HG03280 (cell line): ENCODE measurements around the gene MYL4.
"Not testable (repeated sequence)": the region's sequence is repeated elsewhere in the genome, so short reads cannot be mapped to it uniquely, and the experiment has no call there.

Experiments used
- ATAC-seq: cut with Tn5 transposase; IDR thresholded peaks from one replicate; pipeline ENCODE4 v1.9.1; 2021; ENCODE audit warnings: mild to moderate bottlenecking, moderate library complexity; ENCODE audit not compliant: unreplicated experiment

The MYL4 gene

DNA sequence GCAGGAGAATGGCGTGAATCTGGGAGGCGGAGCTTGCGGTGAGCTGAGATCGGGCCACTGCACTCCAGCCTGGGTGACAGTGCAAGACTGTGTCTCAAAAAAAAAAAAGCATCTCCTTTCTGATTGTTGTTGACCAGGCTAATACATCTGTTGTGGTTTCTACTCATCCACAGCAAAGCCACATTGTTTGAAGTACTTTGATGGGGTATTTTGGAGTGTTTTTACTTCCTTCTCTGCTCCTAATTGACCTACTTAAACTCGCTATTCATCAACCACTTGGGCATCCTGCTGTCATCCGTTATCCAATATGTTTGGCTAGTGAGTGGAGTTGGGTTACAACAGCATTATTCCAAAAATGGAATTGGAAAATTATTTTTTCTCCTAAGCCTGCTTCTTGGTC is 16.6 kb upstream of the MYL4 start:
- no peak for ATAC-seq

DNA sequence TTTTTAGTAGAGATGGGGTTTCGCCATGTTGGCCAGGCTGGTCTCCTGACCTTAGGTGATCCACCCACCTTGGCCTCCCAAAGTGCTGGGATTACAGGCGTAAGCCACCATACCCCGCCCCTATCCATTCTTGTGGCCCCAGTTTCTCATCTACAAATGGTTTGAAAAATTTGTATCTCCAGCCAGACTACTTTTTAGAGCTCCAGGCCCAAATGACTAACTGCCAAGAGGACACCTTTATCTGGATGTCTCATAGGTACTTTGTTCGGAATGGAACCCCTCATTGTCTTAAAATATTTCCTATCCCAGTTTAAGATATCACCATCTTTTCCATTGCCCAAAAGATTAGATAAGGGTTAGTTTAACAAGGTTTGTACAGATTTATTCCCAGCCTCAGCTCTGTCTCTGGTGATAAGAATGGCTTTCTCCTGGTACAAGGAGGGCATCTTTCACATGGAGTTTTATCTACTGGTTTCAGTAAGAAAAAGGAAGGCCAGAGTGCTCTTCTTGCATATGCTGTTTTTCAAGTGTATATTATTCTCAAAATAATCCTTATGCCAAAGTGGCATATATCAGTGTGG is 15.1 kb upstream of the MYL4 start:
- ATAC-seq, result no peak

GRCh38 chr17:47197821-47198220 is 11.3 kb upstream of the MYL4 start:
- ATAC-seq, result no peak

DNA sequence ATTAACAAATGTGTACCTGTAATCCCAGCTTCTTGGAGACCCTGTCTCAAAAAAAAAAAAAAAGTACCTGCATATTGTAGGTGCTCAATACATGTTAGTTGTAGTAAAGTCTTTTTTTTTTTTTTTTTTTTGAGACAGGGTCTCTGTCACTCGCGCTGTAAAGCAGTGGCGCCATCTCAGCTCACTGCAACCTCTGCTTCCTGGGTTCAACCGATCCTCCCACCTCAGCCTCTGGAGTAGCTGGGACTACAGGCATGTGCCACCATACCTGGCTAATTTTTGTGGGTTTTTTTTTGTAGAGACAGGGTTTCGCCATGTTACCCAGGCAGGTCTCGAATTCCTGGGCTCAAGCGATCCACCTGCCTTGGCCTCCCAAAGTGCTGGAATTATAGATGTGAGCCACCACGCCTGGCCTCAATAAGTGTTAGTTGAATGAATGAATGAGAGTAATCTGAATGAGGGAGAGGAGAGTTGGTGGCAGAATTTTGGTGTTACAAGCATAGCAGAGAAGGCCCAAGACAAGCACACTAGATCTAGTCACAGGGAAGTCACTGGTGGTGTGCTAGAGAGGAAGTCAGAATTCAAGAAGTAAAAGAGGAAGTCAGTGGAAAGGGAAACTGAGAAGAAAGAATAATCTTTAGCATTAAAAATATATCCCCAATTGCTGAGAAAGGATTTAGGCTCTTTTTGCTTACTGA is 9.4 kb upstream of the MYL4 start:
- no peak for ATAC-seq

DNA sequence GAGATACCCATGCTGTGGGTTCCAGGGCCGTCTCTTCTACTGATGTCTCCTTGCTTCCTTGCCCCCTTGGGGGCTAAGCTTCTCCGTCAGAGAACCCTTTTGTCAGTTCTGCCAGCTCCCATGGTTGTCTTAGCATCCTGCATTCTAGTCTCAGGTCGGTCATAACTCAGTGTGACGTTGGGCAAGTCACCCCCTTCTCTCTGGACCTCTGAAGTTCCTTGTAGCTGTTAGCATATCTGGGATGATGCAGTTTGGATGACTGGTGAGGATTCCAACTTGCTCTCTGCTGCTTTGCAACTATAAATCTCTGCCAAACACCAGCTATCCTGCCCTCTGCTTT is 8.9 kb upstream of the MYL4 start:
- ATAC-seq, result no peak

DNA sequence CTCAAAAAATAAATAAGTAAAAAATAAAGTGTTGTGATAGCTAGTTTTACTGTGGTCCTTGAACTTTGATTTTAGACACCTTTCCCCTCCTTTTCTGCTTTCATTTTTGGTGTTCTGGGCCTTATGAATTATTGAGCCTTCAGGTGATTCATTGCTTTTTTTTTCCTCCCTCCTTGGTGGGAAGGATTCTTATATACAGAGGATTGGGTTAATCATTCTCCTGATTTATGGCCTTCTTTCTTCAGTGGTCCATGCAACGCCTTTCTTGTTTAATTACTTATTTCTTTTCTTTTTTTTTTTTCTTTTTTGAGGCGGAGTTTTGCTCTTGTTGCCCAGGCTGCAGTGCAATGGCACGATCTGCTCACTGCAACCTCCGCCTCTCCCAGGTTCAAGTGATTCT is 8.0 kb upstream of the MYL4 start:
- no peak for ATAC-seq

- ATAC-seq, result no peak
These were observed 5.0 kb upstream of the MYL4 start for GRCh38 chr17:47203984-47204721.

DNA sequence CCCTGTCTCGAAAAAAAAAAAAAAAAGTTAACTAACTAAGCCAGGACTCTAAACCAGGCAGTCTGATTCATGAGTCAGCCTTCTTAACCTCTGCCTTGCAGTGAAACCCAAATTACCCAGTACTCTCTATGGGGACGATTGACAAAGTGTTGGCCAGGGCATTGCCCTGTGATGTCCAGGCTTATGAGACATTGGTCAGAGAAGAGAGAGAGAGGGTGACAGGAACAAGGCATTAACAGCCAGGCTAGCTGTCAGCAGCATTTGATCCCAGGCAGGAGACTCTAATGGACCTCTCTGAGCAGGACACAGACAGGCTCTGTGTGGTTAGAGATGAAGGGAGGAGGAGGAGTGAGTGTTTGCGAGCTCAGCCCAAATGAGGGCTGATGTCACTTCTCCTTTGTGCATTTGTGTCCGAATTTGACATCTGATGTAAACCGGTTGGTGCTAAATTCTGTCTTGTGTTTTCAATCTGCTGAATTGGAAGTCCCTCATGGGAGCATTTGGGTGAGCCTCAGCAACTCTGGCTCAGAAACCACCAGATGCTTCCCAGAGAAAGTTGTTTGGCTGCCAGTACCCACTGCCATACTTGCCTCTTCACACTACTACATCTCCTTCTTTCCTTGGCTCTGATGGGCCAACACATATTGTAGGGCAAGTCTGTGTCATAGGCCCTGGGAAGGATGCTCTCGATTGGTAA is 4.3 kb upstream of the MYL4 start:
- ATAC-seq, result peak; percentile 42

DNA sequence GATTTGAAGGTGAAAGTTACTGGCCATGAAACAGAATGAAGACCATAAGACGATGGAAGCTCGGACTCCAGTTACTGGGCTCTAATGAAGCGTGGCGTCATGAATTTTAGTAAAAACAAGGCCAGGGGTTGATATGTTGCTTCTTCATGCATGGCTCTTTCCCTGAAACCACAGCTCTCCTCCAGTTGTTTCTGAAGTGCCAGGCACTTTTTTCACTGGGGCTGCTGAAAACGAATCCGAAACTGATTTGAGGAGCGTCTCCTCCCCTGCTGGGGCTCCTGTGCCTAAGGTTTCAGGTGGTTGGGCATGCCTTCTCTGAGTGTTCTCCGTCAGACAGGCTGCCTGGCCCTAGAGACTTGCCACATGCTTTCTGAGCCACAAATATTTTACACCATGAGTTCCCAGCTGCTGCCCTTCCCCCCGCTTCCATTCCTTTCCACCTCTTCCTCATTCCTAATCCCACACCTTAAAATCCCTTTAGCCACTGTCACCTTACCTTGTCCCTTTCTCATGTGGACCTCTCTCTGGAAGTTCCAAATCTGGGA is 3.7 kb upstream of the MYL4 start:
- peak; percentile 52 for ATAC-seq

- ATAC-seq, result no peak
These were observed 1.7 kb upstream of the MYL4 start for GRCh38 chr17:47207143-47208067.

DNA sequence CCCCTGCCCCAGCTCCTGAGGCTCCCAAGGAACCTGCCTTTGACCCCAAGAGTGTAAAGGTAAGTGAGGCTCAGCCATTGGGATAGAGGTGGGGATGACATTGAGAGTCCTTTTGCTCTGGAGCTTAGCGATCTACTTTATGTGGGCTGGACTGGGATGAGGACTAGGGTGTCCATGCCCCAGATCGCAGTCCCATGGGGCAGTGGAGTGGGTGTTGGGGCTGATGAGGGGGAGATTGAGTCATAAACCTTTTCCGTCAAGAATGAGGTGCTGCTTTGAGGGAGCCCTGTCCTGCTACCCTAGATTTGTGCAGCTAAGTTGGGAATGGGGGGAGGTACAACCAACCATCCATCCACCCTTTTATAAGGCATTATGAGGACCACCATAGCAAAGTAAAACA is 351 bp downstream of the MYL4 start:
- no peak for ATAC-seq

- ATAC-seq, result no peak
These were observed 957 bp downstream of the MYL4 start for GRCh38 chr17:47210105-47210504.

- ATAC-seq, result no peak
These were observed 1.6 kb downstream of the MYL4 start for GRCh38 chr17:47210779-47211178.

GRCh38 chr17:47212458-47212857 is 3.3 kb downstream of the MYL4 start:
- no peak for ATAC-seq

DNA sequence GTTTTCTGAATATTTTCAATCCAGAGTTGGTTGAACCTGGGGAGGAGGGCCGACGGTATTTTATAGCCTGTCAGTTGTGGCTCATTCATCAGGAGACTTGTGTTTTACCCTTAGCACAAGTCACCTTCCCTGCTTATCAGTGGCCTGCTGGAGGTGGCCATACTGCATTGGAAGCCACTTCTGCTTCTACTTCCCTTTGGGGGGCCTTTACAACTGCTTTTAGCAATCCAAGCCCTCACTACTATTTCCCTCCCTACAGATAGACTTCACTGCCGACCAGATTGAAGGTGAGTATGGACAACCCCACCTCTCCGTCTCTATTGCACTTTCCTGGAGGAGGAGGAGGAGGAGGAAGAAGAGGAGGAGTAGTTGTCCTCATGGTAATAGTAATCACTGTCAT is 4.4 kb downstream of the MYL4 start:
- ATAC-seq, result no peak

DNA sequence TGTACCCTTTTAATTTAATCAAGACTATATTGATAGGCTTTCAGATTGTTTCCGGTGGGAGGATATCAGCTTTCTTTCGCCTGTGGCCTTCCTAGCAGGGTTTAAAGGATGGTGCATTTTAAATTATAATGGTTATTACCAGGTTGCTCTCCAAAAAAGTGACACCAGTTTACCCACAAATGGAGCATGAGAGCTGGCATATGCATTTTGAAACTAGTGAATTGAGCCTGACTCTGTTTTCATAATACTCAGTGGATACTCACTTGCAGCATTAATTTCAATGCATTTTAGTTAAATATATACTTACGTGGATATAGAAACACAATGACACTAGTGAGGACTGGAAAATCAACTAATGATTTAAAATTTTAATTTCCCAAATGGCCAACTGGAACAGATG is 5.8 kb downstream of the MYL4 start:
- no peak for ATAC-seq

DNA sequence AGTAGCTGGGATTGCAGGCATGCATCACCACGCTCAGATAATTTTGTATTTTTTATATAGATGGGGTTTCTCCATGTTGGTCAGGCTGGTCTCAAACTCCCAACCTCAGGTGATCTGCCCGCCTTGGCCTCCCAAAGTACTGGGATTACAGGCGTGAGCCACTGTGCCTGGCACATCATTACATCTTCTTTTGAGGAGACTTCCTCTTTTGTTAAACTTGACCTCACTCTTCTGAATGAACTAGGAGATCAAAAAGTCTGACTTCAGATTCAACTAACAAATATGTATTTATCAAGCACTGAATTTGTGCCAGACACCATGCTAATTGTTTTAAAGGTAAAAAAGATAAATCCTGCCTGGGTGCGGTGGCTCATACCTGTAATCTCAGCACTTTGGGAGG is 7.7 kb downstream of the MYL4 start:
- not testable (repeated sequence) for ATAC-seq

- not testable (repeated sequence) for ATAC-seq
These were observed 8.1 kb downstream of the MYL4 start for GRCh38 chr17:47217279-47217678.

GRCh38 chr17:47218896-47219430 is 9.8 kb downstream of the MYL4 start:
- no peak for ATAC-seq
